ENCODE data around the gene LRRC10B. TPM values are rescaled to one million over a fixed set of nuclear protein-coding genes. Genes with fewer than 3 reads are reported as not detected.

Gene LRRC10B
- total RNA-seq, 1 donor from 2014 or later = not detected

GRCh38 chr11:61495801-61496601 lies 12.5 kb upstream of the LRRC10B start:
- no peak overlapping the region for H3K4me3 ChIP-seq (ENCODE audit: low read depth, low read length)
- TF ChIP-seq, protein P1, sequence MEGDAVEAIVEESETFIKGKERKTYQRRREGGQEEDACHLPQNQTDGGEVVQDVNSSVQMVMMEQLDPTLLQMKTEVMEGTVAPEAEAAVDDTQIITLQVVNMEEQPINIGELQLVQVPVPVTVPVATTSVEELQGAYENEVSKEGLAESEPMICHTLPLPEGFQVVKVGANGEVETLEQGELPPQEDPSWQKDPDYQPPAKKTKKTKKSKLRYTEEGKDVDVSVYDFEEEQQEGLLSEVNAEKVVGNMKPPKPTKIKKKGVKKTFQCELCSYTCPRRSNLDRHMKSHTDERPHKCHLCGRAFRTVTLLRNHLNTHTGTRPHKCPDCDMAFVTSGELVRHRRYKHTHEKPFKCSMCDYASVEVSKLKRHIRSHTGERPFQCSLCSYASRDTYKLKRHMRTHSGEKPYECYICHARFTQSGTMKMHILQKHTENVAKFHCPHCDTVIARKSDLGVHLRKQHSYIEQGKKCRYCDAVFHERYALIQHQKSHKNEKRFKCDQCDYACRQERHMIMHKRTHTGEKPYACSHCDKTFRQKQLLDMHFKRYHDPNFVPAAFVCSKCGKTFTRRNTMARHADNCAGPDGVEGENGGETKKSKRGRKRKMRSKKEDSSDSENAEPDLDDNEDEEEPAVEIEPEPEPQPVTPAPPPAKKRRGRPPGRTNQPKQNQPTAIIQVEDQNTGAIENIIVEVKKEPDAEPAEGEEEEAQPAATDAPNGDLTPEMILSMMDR (conservative IDR thresholded peaks at IDR 0.05; ENCODE audit: low read depth, low read length) = no peak
- DNase-seq (ENCODE audit: low read depth) = no peak

- TF ChIP-seq, protein P1 (conservative IDR thresholded peaks at IDR 0.05; ENCODE audit: low read depth, low read length) = no peak
- no peak for DNase-seq (ENCODE audit: low read depth)
- H3K4me3 ChIP-seq (ENCODE audit: low read depth, low read length) = no peak overlapping the region
Measured at GRCh38 chr11:61496602-61497400, 11.7 kb upstream of the LRRC10B start.

DNA sequence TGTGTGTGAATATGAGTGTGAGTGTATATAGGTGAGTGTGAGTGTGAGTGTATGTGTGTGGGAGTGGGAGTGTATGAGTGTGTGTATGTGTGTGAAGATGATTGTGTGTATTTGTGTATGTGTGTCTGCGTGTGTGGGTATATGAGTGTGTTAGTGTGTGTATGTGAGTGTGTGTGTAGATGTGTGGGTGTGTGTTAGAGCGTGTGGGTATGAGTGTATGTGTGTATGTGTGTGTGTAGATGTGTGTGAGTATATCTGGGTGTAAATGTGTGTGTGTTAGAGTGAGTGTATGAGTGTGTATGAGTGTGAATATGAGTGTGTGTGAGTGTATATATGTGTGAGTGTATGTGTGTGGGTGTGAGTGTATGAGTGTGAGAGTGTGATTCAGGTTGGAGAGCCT lies 11.1 kb upstream of the LRRC10B start:
- H3K4me3 ChIP-seq (ENCODE audit: low read depth, low read length) = no peak overlapping the region
- DNase-seq (ENCODE audit: low read depth) = no peak
- TF ChIP-seq, protein P1 (conservative IDR thresholded peaks at IDR 0.05; ENCODE audit: low read depth, low read length) = no peak

GRCh38 chr11:61497876-61498275 lies 10.7 kb upstream of the LRRC10B start:
- H3K4me3 ChIP-seq (ENCODE audit: low read depth, low read length) = no peak overlapping the region
- TF ChIP-seq, protein P1 (conservative IDR thresholded peaks at IDR 0.05; ENCODE audit: low read depth, low read length) = no peak
- no peak for DNase-seq (ENCODE audit: low read depth)

- TF ChIP-seq, protein P1 (conservative IDR thresholded peaks at IDR 0.05; ENCODE audit: low read depth, low read length) = no peak
Measured at GRCh38 chr11:61498767-61499341, 9.7 kb upstream of the LRRC10B start.

DNA sequence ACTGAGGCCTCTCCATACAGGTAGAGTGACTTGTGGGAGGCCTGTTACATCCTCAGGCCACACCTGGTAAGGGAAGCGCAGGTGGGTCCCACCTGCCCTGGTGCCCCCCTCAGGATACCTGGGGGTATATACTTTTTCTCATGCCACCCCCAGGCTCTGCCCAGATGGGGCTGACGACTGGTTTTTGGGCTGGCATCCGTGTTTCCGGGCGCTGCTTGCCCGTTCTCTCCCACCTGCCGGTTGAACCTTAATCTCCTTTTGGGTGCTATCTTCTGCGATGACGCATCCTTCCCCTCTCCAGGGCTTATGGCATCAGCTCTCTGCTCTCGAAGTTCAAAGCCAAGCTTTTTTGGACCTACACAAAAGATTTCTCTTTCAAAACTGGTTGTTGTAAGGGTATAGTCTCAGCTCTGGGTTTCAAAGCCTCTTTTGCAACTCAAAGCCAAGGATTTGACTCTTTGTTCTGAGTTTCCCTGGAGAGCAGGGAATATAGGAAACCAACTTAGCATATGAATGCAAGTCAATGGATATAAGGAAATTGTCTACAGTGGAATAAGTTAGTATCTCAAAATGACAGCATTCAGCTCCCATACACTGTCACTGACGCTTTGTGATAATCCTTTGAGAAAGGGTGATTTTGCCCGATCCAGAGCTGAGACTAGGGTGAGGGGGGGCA lies 8.6 kb upstream of the LRRC10B start:
- H3K4me3 ChIP-seq (ENCODE audit: low read depth, low read length) = no peak overlapping the region
- TF ChIP-seq, protein P1 (conservative IDR thresholded peaks at IDR 0.05; ENCODE audit: low read depth, low read length) = no peak
- DNase-seq (ENCODE audit: low read depth) = no peak

More at GRCh38 chr11:61498767-61499341, 9.7 kb upstream of the LRRC10B start:
- H3K4me3 ChIP-seq (ENCODE audit: low read depth, low read length) = no peak overlapping the region
- no peak for DNase-seq (ENCODE audit: low read depth)
